ENCODE results near the gene ROPN1B.
"Not testable (repeated sequence)": the region's sequence is repeated elsewhere in the genome, so short reads cannot be mapped to it uniquely, and the experiment has no call there.

The ROPN1B gene

GRCh38 chr3:125968701-125969592, at the start of gene ROPN1B:
TSS of gene ROPN1B (plus strand) at chr3:125969178. CDS start at chr3:125972055, 2,877 bp downstream.
- H3K4me3 ChIP-seq (ENCODE audit: low read length); DNase-seq (ENCODE audit: low read depth): not testable (repeated sequence)

- not testable (repeated sequence) for DNase-seq (ENCODE audit: low read depth); H3K4me3 ChIP-seq (ENCODE audit: low read length)
Observed at GRCh38 chr3:125920191-125920590, 48.8 kb upstream of the ROPN1B start.

- not testable (repeated sequence) for H3K4me3 ChIP-seq (ENCODE audit: low read length); DNase-seq (ENCODE audit: low read depth)
Observed at GRCh38 chr3:125920751-125921279, 48.2 kb upstream of the ROPN1B start.

GRCh38 chr3:125921712-125922111, 47.3 kb upstream of the ROPN1B start:
- H3K4me3 ChIP-seq (ENCODE audit: low read length), result not testable (repeated sequence)
- peak; percentile 41 for TF ChIP-seq CTCF (conservative IDR thresholded peaks at IDR 0.05; ENCODE audit: low read length)
- DNase-seq (ENCODE audit: low read depth), result peak; percentile 59

GRCh38 chr3:125923324-125924115, 45.5 kb upstream of the ROPN1B start:
- H3K4me3 ChIP-seq (ENCODE audit: low read length), result not testable (repeated sequence)
- peak; percentile 49 for DNase-seq (ENCODE audit: low read depth)

GRCh38 chr3:125924276-125924675, 44.7 kb upstream of the ROPN1B start:
- not testable (repeated sequence) for DNase-seq (ENCODE audit: low read depth)

GRCh38 chr3:125925727-125926126, 43.3 kb upstream of the ROPN1B start:
- H3K4me3 ChIP-seq (ENCODE audit: low read length); DNase-seq (ENCODE audit: low read depth): not testable (repeated sequence)

More at GRCh38 chr3:125924276-125924675, 44.7 kb upstream of the ROPN1B start:
- not testable (repeated sequence) for H3K4me3 ChIP-seq (ENCODE audit: low read length)

DNA sequence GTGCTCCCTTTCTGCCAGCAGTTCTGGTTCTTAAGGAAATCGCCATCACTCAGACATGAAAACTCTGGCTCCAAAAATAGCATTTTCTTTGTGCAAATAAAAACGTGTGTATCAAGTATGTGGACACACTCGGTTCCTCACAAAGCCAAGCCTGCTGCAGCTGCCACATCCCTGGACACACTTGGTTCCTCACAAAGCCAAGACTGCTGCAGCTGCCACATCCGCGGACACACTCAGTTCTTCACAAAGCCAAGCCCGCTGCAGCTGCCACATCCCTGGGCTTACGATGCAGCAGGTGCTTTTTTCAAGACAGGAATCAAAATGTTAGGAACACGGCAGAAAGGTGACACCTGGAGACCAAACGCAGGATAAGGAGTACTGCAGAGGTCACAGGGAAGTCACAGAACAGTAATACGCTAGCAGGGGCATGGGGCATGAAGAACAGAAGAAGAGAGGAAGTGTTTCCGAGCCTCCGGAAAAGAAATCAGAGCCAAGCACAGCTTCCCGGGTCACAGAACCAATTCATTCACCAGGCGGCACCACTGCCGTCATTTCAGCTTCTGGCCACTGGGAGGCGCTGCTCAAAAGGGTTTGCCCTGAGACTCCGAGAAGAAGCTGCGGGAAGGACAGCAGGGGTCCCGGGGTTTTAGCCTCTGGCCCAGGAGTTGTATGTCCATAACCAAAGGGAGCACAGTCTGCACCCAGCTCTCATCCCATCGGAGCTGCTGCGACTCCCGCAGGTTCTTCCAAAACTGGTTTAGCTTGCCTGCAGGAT, 40.0 kb upstream of the ROPN1B start:
- TF ChIP-seq CTCF (conservative IDR thresholded peaks at IDR 0.05; ENCODE audit: low read length), result peak; percentile 53
- not testable (repeated sequence) for H3K4me3 ChIP-seq (ENCODE audit: low read length)
- DNase-seq (ENCODE audit: low read depth), result peak; percentile 9

- not testable (repeated sequence) for DNase-seq (ENCODE audit: low read depth); H3K4me3 ChIP-seq (ENCODE audit: low read length)
Observed at GRCh38 chr3:125929765-125930164, 39.2 kb upstream of the ROPN1B start.

DNA sequence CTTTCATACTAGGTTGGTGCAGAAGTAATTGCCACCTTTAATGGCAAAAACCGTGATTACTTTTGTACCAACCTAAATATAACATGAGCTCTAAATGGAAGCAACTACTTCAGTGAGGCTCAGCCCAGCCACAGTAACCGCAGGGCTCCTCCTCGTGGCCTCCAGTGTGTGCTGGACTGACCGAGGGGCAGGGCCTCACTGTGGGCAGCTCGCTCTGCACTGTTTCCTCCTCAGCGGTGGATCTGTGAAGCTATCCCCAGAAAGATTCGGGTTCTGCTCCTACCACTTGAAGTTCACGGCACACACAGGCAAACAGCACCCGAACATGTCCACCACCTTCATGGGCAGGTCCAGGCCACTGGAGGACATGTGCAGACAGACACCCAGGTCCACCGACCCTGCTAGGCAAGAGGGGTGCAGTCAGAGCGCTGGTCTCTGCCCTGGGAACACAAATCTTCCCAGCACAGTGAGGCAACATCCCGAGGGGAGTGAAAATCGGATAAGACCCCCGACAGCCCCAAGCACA, 37.6 kb upstream of the ROPN1B start:
- not testable (repeated sequence) for H3K4me3 ChIP-seq (ENCODE audit: low read length); DNase-seq (ENCODE audit: low read depth)

- peak; percentile 25 for DNase-seq (ENCODE audit: low read depth)
- H3K4me3 ChIP-seq (ENCODE audit: low read length), result not testable (repeated sequence)
Observed at GRCh38 chr3:125933397-125934173, 35.4 kb upstream of the ROPN1B start.

DNA sequence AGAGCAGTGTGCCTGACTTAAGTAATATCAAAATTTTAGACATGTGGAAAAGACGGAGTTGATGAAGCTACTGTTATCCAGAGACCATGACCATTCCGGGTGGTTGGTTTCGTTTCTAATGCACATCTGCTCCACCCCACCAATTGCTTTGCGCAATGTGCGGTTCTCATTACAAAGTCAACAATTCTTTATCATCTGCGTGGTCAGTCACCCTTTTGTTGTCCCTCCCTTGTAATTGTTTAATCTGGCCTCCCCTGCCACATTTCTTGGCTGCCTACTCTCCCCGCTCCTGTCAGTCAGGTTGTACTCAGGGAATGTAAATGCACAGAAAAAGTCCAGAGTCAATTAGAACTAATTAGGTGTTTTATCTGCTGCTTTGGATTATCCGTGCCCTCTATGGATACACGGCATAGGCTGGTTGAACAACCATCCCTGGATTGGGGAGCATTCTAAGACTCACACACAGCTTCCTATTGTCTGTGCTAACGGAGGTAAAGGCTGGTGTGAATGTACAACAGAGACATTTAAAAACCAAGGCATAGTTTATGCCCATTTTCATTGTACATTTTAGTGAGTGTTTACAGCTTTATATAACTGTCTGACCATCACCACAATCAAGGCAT, 33.6 kb upstream of the ROPN1B start:
- H3K4me3 ChIP-seq (ENCODE audit: low read length); DNase-seq (ENCODE audit: low read depth): not testable (repeated sequence)
